GM13977 (cell line): Measurements from ENCODE around the gene ASB10.

ENCODE experiments used
- DNase-seq: peaks from one replicate; pipeline ENCODE4 v3.0.0; 2012; ENCODE audit warnings: low spot score
- CTCF ChIP-seq: IDR thresholded peaks from 2 replicates; pipeline ENCODE4 v1.5.1; 2012; ENCODE audit warnings: mild to moderate bottlenecking, control low read depth; ENCODE audit not compliant: insufficient read depth; ENCODE audit errors: extremely low read depth, missing control alignments
- in situ Hi-C: fragments of 300-500 bp; cut with MboI; formaldehyde crosslinking; loops from one replicate; pipeline ENCODE4 v1.12.0; 2022; ENCODE audit warnings: low sequenced_read_pairs, low pct_unique_long_range_greater_than_20kb, mixed read lengths, inconsistent platforms; ENCODE audit not compliant: unreplicated experiment

ASB10 gene

GRCh38 chr7:151179287-151179860 lies 7.7 kb downstream of the ASB10 start:
- no peak for DNase-seq
- in situ Hi-C loops, result no loop called here
- TF ChIP-seq CTCF, result no peak

GRCh38 chr7:151178831-151179230 lies 8.2 kb downstream of the ASB10 start:
- in situ Hi-C loops, result no loop called here
- no peak for TF ChIP-seq CTCF
- no peak for DNase-seq

GRCh38 chr7:151178236-151178635 lies 8.8 kb downstream of the ASB10 start:
- no peak for DNase-seq
- in situ Hi-C loops, result no loop called here
- no peak for TF ChIP-seq CTCF

GRCh38 chr7:151177310-151177709 lies 9.7 kb downstream of the ASB10 start:
- in situ Hi-C loops, result no loop called here
- no peak for TF ChIP-seq CTCF
- no peak for DNase-seq

- TF ChIP-seq CTCF, result no peak
- DNase-seq, result no peak
- in situ Hi-C loops, result no loop called here
Observed at GRCh38 chr7:151176401-151176800, 10.6 kb downstream of the ASB10 start.

GRCh38 chr7:151175793-151176311 lies 11.2 kb downstream of the ASB10 start:
- DNase-seq, result no peak
- no peak for TF ChIP-seq CTCF
- in situ Hi-C loops, result no loop called here
